ENCODE results near the gene ABHD18. TPM values are rescaled to one million over a fixed set of nuclear protein-coding genes. Genes with fewer than 3 reads are reported as not detected.
"Not testable (repeated sequence)": the region's sequence is repeated elsewhere in the genome, so short reads cannot be mapped to it uniquely, and the experiment has no call there.

The ABHD18 gene
- total and polyA plus RNA-seq, 8 donors = 3.1 to 27.2 (median 11.2) TPM

DNA sequence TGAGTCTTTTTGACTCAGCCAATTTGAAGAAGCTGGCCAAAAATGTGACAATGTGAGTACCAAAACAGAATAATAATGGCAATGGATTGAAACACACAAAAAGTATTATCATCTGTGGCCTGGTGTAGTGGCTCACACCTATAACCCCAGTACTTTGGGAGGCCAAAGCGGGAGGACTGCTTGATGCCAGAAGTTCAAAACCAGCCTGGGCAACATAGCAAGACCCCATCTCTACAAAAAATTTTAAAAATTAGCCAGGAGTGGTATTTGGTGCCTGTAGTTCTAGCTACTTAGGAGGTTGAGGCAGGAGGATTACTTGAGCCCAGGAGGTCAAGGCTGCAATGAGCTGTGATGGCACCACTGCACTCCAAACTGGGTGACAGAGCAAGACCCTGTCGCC is 43.0 kb upstream of the ABHD18 start:
- TF ChIP-seq EP300 (IDR thresholded peaks at IDR 0.05) (no peak), POLR2AphosphoS5 (IDR thresholded peaks at IDR 0.05) (no peak), POLR2A (IDR thresholded peaks at IDR 0.05) (no peak)
- TF ChIP-seq, protein P1, sequence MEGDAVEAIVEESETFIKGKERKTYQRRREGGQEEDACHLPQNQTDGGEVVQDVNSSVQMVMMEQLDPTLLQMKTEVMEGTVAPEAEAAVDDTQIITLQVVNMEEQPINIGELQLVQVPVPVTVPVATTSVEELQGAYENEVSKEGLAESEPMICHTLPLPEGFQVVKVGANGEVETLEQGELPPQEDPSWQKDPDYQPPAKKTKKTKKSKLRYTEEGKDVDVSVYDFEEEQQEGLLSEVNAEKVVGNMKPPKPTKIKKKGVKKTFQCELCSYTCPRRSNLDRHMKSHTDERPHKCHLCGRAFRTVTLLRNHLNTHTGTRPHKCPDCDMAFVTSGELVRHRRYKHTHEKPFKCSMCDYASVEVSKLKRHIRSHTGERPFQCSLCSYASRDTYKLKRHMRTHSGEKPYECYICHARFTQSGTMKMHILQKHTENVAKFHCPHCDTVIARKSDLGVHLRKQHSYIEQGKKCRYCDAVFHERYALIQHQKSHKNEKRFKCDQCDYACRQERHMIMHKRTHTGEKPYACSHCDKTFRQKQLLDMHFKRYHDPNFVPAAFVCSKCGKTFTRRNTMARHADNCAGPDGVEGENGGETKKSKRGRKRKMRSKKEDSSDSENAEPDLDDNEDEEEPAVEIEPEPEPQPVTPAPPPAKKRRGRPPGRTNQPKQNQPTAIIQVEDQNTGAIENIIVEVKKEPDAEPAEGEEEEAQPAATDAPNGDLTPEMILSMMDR (IDR thresholded peaks at IDR 0.05) = no peak
- intact Hi-C loops (cut with DNase I; ENCODE audit: low total_unique reads) = no loop called here

GRCh38 chr4:127925720-127926119 is 39.5 kb upstream of the ABHD18 start:
- H3K9me3 ChIP-seq; H3K4me3 ChIP-seq; H3K4me1 ChIP-seq; intact Hi-C loops (cut with DNase I; ENCODE audit: low total_unique reads); DNase-seq; H3K27ac ChIP-seq; H3K27me3 ChIP-seq: not testable (repeated sequence)
- H3K36me3 ChIP-seq = peaks cover 17 to 88% (median 62%) of the 10 kb centered on the region in 4 donors
- WGBS, 5 donors = 91 to 100% (median 98%) methylated on average over 2 of the region's 2 CpGs

More for the DNA sequence above, 43.0 kb upstream of the ABHD18 start:
- no peak for DNase-seq
- H3K36me3 ChIP-seq = peaks cover 15 to 75% (median 60%) of the 10 kb centered on the region in 4 donors
- no peak overlapping the region for H3K27ac ChIP-seq
- no peaks in the 10 kb centered on the region for H3K4me1 ChIP-seq
- H3K9me3 ChIP-seq = peaks cover 0 to 3% (median 0%) of the 10 kb centered on the region in 4 donors
- H3K4me3 ChIP-seq = no peak overlapping the region
- no peaks in the 10 kb centered on the region for H3K27me3 ChIP-seq
- WGBS, 5 donors = 92 to 100% (median 99%) methylated on average over 2 of the region's 2 CpGs

DNA sequence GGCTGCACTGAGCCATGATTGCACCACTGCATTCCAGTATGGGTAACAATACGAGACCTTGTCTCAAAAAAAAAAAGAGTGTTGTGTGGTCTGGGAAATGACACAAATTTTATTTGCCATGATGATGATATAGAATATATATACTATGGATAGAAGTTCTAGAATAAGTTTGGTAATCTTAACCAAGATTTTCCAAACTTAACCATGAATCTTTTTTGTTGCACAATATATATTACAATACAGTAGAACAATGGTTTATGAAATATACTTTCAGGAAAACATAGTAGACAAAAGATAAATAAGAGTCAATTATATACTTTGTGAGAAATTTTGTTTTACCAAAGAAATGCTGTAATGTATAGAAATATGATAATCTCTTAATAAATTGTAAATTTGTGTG is 35.0 kb upstream of the ABHD18 start:
- H3K36me3 ChIP-seq = peaks cover 8 to 71% (median 55%) of the 10 kb centered on the region in 4 donors
- no peak for DNase-seq
- intact Hi-C loops (cut with DNase I; ENCODE audit: low total_unique reads) = no loop called here
- H3K9me3 ChIP-seq = peaks cover 0 to 3% (median 0%) of the 10 kb centered on the region in 4 donors
- no peak overlapping the region for H3K27ac ChIP-seq
- no peaks in the 10 kb centered on the region for H3K27me3 ChIP-seq
- H3K4me1 ChIP-seq = no peaks in the 10 kb centered on the region
- H3K4me3 ChIP-seq = no peak overlapping the region
- WGBS, 5 donors = 84 to 100% (median 100%) methylated on average over 1 of the region's 1 CpG
- TF ChIP-seq, protein P1 (IDR thresholded peaks at IDR 0.05) = no peak
- TF ChIP-seq POLR2AphosphoS5 (IDR thresholded peaks at IDR 0.05) (no peak), POLR2A (IDR thresholded peaks at IDR 0.05) (no peak), EP300 (IDR thresholded peaks at IDR 0.05) (no peak)

GRCh38 chr4:127931836-127932235 is 33.4 kb upstream of the ABHD18 start:
- H3K36me3 ChIP-seq = peaks cover 4 to 59% (median 49%) of the 10 kb centered on the region in 4 donors
- H3K4me3 ChIP-seq; intact Hi-C loops (cut with DNase I; ENCODE audit: low total_unique reads); H3K9me3 ChIP-seq; H3K4me1 ChIP-seq; DNase-seq; H3K27ac ChIP-seq; H3K27me3 ChIP-seq: not testable (repeated sequence)
- 91 to 94% (median 92%) methylated on average over 6 of the region's 6 CpGs for WGBS, 5 donors

GRCh38 chr4:127936974-127937373 is 28.2 kb upstream of the ABHD18 start:
- peaks cover 0 to 33% (median 25%) of the 10 kb centered on the region in 4 donors for H3K36me3 ChIP-seq
- TF ChIP-seq POLR2A (IDR thresholded peaks at IDR 0.05) (no peak), EP300 (IDR thresholded peaks at IDR 0.05) (no peak), POLR2AphosphoS5 (IDR thresholded peaks at IDR 0.05) (no peak)
- TF ChIP-seq, protein P1 (IDR thresholded peaks at IDR 0.05) = no peak
- no peaks in the 10 kb centered on the region for H3K4me1 ChIP-seq
- DNase-seq = no peak
- WGBS, 5 donors = 96 to 100% (median 97%) methylated on average over 1 of the region's 1 CpG
- intact Hi-C loops (cut with DNase I; ENCODE audit: low total_unique reads) = no loop called here
- no peaks in the 10 kb centered on the region for H3K27me3 ChIP-seq
- no peak overlapping the region for H3K27ac ChIP-seq
- no peak overlapping the region for H3K4me3 ChIP-seq
- no peaks in the 10 kb centered on the region for H3K9me3 ChIP-seq

Data from stomach (tissue), 9 donors.